ENCODE results near the gene RBM45.
A peak's percentile ranks its signal among the peaks of the same experiment; 100 is the strongest.
"Not testable (repeated sequence)": the region's sequence is repeated elsewhere in the genome, so short reads cannot be mapped to it uniquely, and the experiment has no call there.

Gene RBM45

GRCh38 chr2:178112202-178113152 lies at the start of gene RBM45:
TSS of gene RBM45 (plus strand) at chr2:178112437. CDS start at chr2:178112547, 110 bp downstream.
- Mint-ChIP-seq H3K27me3 (no peaks in the 10 kb centered on the region), H3K27ac (peak within 1 kb of the TSS; percentile 95), H3K9me3 (no peaks in the 10 kb centered on the region), H3K4me1 (ENCODE audit: low read depth) (peaks cover 41% of the 10 kb centered on the region), H3K4me3 (peak within 1 kb of the TSS; percentile 97), H3K36me3 (ENCODE audit: low read depth) (peaks cover 36% of the 10 kb centered on the region)
- peak; percentile 91 for DNase-seq

- Mint-ChIP-seq H3K27ac (no peak overlapping the region), H3K4me3 (no peak overlapping the region), H3K36me3 (ENCODE audit: low read depth) (no peaks in the 10 kb centered on the region), H3K27me3 (peaks cover 43% of the 10 kb centered on the region), H3K9me3 (no peaks in the 10 kb centered on the region), H3K4me1 (ENCODE audit: low read depth) (no peaks in the 10 kb centered on the region)
- no peak for DNase-seq
Observed at GRCh38 chr2:178066324-178066723, 45.9 kb upstream of the RBM45 start.

GRCh38 chr2:178066890-178067669 lies 45.2 kb upstream of the RBM45 start:
- H3K27me3 Mint-ChIP-seq, result peaks cover 49% of the 10 kb centered on the region

GRCh38 chr2:178068823-178069454 lies 43.3 kb upstream of the RBM45 start:
- peaks cover 61% of the 10 kb centered on the region for H3K27me3 Mint-ChIP-seq
- H3K9me3 Mint-ChIP-seq, result no peaks in the 10 kb centered on the region
- H3K36me3 Mint-ChIP-seq (ENCODE audit: low read depth), result no peaks in the 10 kb centered on the region

More at GRCh38 chr2:178066890-178067669, 45.2 kb upstream of the RBM45 start:
- Mint-ChIP-seq H3K4me1 (ENCODE audit: low read depth) (no peaks in the 10 kb centered on the region), H3K4me3 (no peak overlapping the region), H3K9me3 (no peaks in the 10 kb centered on the region), H3K36me3 (ENCODE audit: low read depth) (no peaks in the 10 kb centered on the region), H3K27ac (no peak overlapping the region)
- DNase-seq, result no peak

GRCh38 chr2:178069551-178069950 lies 42.7 kb upstream of the RBM45 start:
- no peak overlapping the region for H3K27ac Mint-ChIP-seq
- H3K36me3 Mint-ChIP-seq (ENCODE audit: low read depth), result no peaks in the 10 kb centered on the region
- H3K27me3 Mint-ChIP-seq, result peaks cover 62% of the 10 kb centered on the region
- H3K9me3 Mint-ChIP-seq, result no peaks in the 10 kb centered on the region
- DNase-seq, result no peak
- peaks cover 12% of the 10 kb centered on the region for H3K4me1 Mint-ChIP-seq (ENCODE audit: low read depth)
- no peak overlapping the region for H3K4me3 Mint-ChIP-seq

More at GRCh38 chr2:178068823-178069454, 43.3 kb upstream of the RBM45 start:
- Mint-ChIP-seq H3K4me3 (no peak overlapping the region), H3K27ac (no peak overlapping the region), H3K4me1 (ENCODE audit: low read depth) (peaks cover 12% of the 10 kb centered on the region)
- DNase-seq, result no peak

- DNase-seq, result no peak
- Mint-ChIP-seq H3K36me3 (ENCODE audit: low read depth) (no peaks in the 10 kb centered on the region), H3K9me3 (no peaks in the 10 kb centered on the region), H3K27me3 (peaks cover 64% of the 10 kb centered on the region), H3K4me1 (ENCODE audit: low read depth) (peaks cover 12% of the 10 kb centered on the region), H3K4me3 (no peak overlapping the region), H3K27ac (no peak overlapping the region)
Observed at GRCh38 chr2:178070824-178071223, 41.4 kb upstream of the RBM45 start.

GRCh38 chr2:178072000-178072382 lies 40.2 kb upstream of the RBM45 start:
- peak overlapping the region; percentile 60 for H3K4me3 Mint-ChIP-seq
- H3K4me1 Mint-ChIP-seq (ENCODE audit: low read depth), result peaks cover 12% of the 10 kb centered on the region
- no peaks in the 10 kb centered on the region for H3K36me3 Mint-ChIP-seq (ENCODE audit: low read depth)
- DNase-seq, result no peak
- H3K27ac Mint-ChIP-seq, result no peak overlapping the region
- peaks cover 63% of the 10 kb centered on the region for H3K27me3 Mint-ChIP-seq
- no peaks in the 10 kb centered on the region for H3K9me3 Mint-ChIP-seq

GRCh38 chr2:178072383-178073301 lies 39.6 kb upstream of the RBM45 start, which contains the start of gene PDE11A:
TSS of gene PDE11A (minus strand) at chr2:178072777. CDS start at chr2:178072437, 340 bp downstream.
- DNase-seq, result peak; percentile 54
- H3K9me3 Mint-ChIP-seq, result no peaks in the 10 kb centered on the region
- H3K36me3 Mint-ChIP-seq (ENCODE audit: low read depth), result no peaks in the 10 kb centered on the region
- peaks cover 65% of the 10 kb centered on the region for H3K27me3 Mint-ChIP-seq
- peaks cover 12% of the 10 kb centered on the region for H3K4me1 Mint-ChIP-seq (ENCODE audit: low read depth)
- H3K4me3 Mint-ChIP-seq, result peak within 1 kb of the TSS; percentile 60
- no peak within 1 kb of the TSS for H3K27ac Mint-ChIP-seq

- H3K9me3 Mint-ChIP-seq, result no peaks in the 10 kb centered on the region
- peaks cover 60% of the 10 kb centered on the region for H3K27me3 Mint-ChIP-seq
- H3K4me3 Mint-ChIP-seq, result no peak overlapping the region
- DNase-seq, result no peak
- peaks cover 12% of the 10 kb centered on the region for H3K4me1 Mint-ChIP-seq (ENCODE audit: low read depth)
- H3K27ac Mint-ChIP-seq, result no peak overlapping the region
- no peaks in the 10 kb centered on the region for H3K36me3 Mint-ChIP-seq (ENCODE audit: low read depth)
Observed at GRCh38 chr2:178074123-178075005, 37.9 kb upstream of the RBM45 start.

GRCh38 chr2:178075006-178075326 lies 37.3 kb upstream of the RBM45 start:
- Mint-ChIP-seq H3K27me3 (peaks cover 60% of the 10 kb centered on the region), H3K36me3 (ENCODE audit: low read depth) (no peaks in the 10 kb centered on the region), H3K9me3 (no peaks in the 10 kb centered on the region), H3K4me3 (no peak overlapping the region), H3K27ac (no peak overlapping the region), H3K4me1 (ENCODE audit: low read depth) (peaks cover 12% of the 10 kb centered on the region)
- DNase-seq, result no peak

- no peaks in the 10 kb centered on the region for H3K9me3 Mint-ChIP-seq
- H3K27me3 Mint-ChIP-seq, result peaks cover 54% of the 10 kb centered on the region
- H3K27ac Mint-ChIP-seq, result no peak overlapping the region
- H3K4me3 Mint-ChIP-seq, result no peak overlapping the region
- DNase-seq, result no peak
- H3K4me1 Mint-ChIP-seq (ENCODE audit: low read depth), result peaks cover 12% of the 10 kb centered on the region
- no peaks in the 10 kb centered on the region for H3K36me3 Mint-ChIP-seq (ENCODE audit: low read depth)
Observed at GRCh38 chr2:178076130-178076529, 36.1 kb upstream of the RBM45 start.

GRCh38 chr2:178079279-178079678 lies 33.0 kb upstream of the RBM45 start:
- not testable (repeated sequence) for H3K36me3 Mint-ChIP-seq (ENCODE audit: low read depth); H3K27ac Mint-ChIP-seq; H3K9me3 Mint-ChIP-seq; DNase-seq; H3K4me3 Mint-ChIP-seq; H3K4me1 Mint-ChIP-seq (ENCODE audit: low read depth)
- H3K27me3 Mint-ChIP-seq, result peaks cover 24% of the 10 kb centered on the region
